H9 (cell line): ENCODE measurements around the gene AP2A1. TPM values are rescaled to one million over a fixed set of nuclear protein-coding genes. Genes with fewer than 3 reads are reported as not detected.

ENCODE experiments used
- DNase-seq: peaks from one replicate; pipeline ENCODE4 v3.0.0-alpha.2; 2017
- H2AFZ ChIP-seq: one replicate; pipeline ENCODE4 v1.6.1; 2013; ENCODE audit warnings: mild to moderate bottlenecking, low read length, control low read depth, moderate library complexity
- H2AK5ac ChIP-seq: 2 replicates; pipeline ENCODE4 v1.6.1; 2013; ENCODE audit warnings: low read length, control low read depth, mixed read lengths; ENCODE audit not compliant: insufficient read length
- H2BK120ac ChIP-seq: one replicate; pipeline ENCODE4 v1.6.1; 2013; ENCODE audit warnings: low read depth, mild to moderate bottlenecking, low read length, control low read depth, inconsistent platforms; ENCODE audit not compliant: poor library complexity, severe bottlenecking
- H2BK12ac ChIP-seq: 2 replicates; pipeline ENCODE4 v1.6.1; 2013; ENCODE audit warnings: low read length, control low read depth, mixed read lengths, low read depth; ENCODE audit not compliant: insufficient read length
- H2BK15ac ChIP-seq: 2 replicates; pipeline ENCODE4 v1.6.1; 2013; ENCODE audit warnings: low read depth, low read length, control low read depth
- H2BK20ac ChIP-seq: one replicate; pipeline ENCODE4 v1.6.1; 2013; ENCODE audit warnings: low read depth, mild to moderate bottlenecking, low read length, control low read depth, inconsistent platforms; ENCODE audit not compliant: poor library complexity, severe bottlenecking
- H2BK5ac ChIP-seq: 2 replicates; pipeline ENCODE4 v1.6.1; 2013; ENCODE audit warnings: low read length, control low read depth, mixed read lengths; ENCODE audit not compliant: insufficient read length
- H3K14ac ChIP-seq: 2 replicates; pipeline ENCODE4 v1.6.1; 2013; ENCODE audit warnings: low read length, control low read depth; ENCODE audit not compliant: insufficient read depth
- H3K18ac ChIP-seq: 2 replicates; pipeline ENCODE4 v1.6.1; 2013; ENCODE audit warnings: low read depth, mild to moderate bottlenecking, mixed read lengths, low read length, control low read depth; ENCODE audit not compliant: insufficient read length
- H3K23ac ChIP-seq: 2 replicates; pipeline ENCODE4 v1.6.1; 2013; ENCODE audit warnings: low read length, control low read depth, mixed read lengths, low read depth; ENCODE audit not compliant: insufficient read length
- H3K23me2 ChIP-seq: 2 replicates; pipeline ENCODE4 v1.6.1; 2013; ENCODE audit warnings: low read depth, mild to moderate bottlenecking, mixed read lengths, low read length, control low read depth; ENCODE audit not compliant: insufficient read length, poor library complexity, severe bottlenecking
- H3K27ac ChIP-seq: 2 replicates; pipeline ENCODE4 v1.5.1; 2013; ENCODE audit warnings: low read length, control low read depth, mixed read lengths, low read depth; ENCODE audit not compliant: insufficient read length
- H3K27me3 ChIP-seq: 2 replicates; pipeline ENCODE4 v1.6.1; 2013; ENCODE audit warnings: low read length, control low read depth, inconsistent platforms; ENCODE audit not compliant: insufficient read depth
- H3K4ac ChIP-seq: 2 replicates; pipeline ENCODE4 v1.6.1; 2013; ENCODE audit warnings: low read depth, mild to moderate bottlenecking, control low read depth, inconsistent platforms, low read length, moderate library complexity
- H3K4me1 ChIP-seq: 2 replicates; pipeline ENCODE4 v1.6.1; 2013; ENCODE audit warnings: low read length, control low read depth, inconsistent platforms; ENCODE audit not compliant: insufficient read depth
- H3K4me2 ChIP-seq: 2 replicates; pipeline ENCODE4 v1.6.1; 2013; ENCODE audit warnings: low read length, control low read depth, mixed read lengths; ENCODE audit not compliant: insufficient read length, insufficient read depth
- H3K56ac ChIP-seq: 2 replicates; pipeline ENCODE4 v1.6.1; 2013; ENCODE audit warnings: low read depth, mild to moderate bottlenecking, mixed read lengths, low read length, control low read depth; ENCODE audit not compliant: insufficient read length
- H3K79me1 ChIP-seq: 2 replicates; pipeline ENCODE4 v1.6.1; 2013; ENCODE audit warnings: low read depth, mild to moderate bottlenecking, moderate library complexity, low read length, control low read depth, inconsistent platforms; ENCODE audit not compliant: insufficient read depth, poor library complexity, severe bottlenecking
- H3K79me2 ChIP-seq: 2 replicates; pipeline ENCODE4 v1.6.1; 2013; ENCODE audit warnings: low read length, control low read depth, inconsistent platforms; ENCODE audit not compliant: insufficient read depth
- H3K9ac ChIP-seq: 2 replicates; pipeline ENCODE4 v1.6.1; 2013; ENCODE audit warnings: low read length, control low read depth, mixed read lengths; ENCODE audit not compliant: insufficient read length; ENCODE audit errors: extremely low read depth
- H3K9me3 ChIP-seq: one replicate; pipeline ENCODE4 v1.6.1; 2013; ENCODE audit warnings: low read depth, low read length, inconsistent platforms; ENCODE audit not compliant: control insufficient read depth
- H3T11ph ChIP-seq: one replicate; pipeline ENCODE4 v1.6.1; 2013; ENCODE audit warnings: mild to moderate bottlenecking, low read length, control low read depth, inconsistent platforms
- H4K20me1 ChIP-seq: one replicate; pipeline ENCODE4 v1.6.1; 2013; ENCODE audit not compliant: control insufficient read depth, insufficient read length, insufficient read depth
- H4K5ac ChIP-seq: 2 replicates; pipeline ENCODE4 v1.6.1; 2013; ENCODE audit warnings: low read depth, mild to moderate bottlenecking, mixed read lengths, low read length, control low read depth; ENCODE audit not compliant: insufficient read length
- H4K8ac ChIP-seq: replicated peaks from 2 replicates; pipeline ENCODE4 v1.6.1; 2013; ENCODE audit warnings: low read length, control low read depth, mixed read lengths, low read depth; ENCODE audit not compliant: insufficient read length
- H4K91ac ChIP-seq: 2 replicates; pipeline ENCODE4 v1.6.1; 2013; ENCODE audit warnings: low read depth, mild to moderate bottlenecking, moderate library complexity, mixed read lengths, low read length, control low read depth; ENCODE audit not compliant: insufficient read length
- H3K27ac Mint-ChIP-seq, 3 experiments: 2 replicates in 2 of 3; 3 replicates in 1 of 3; pipeline ENCODE4 v1.8.0; 2020 to 2021; ENCODE audit warnings: mixed read lengths in 3 of 3, mild to moderate bottlenecking in 1 of 3, moderate library complexity in 1 of 3
- H3K27me3 Mint-ChIP-seq: 2 replicates; pipeline ENCODE4 v1.8.0; 2021; ENCODE audit warnings: low read depth, mild to moderate bottlenecking, moderate library complexity, mixed read lengths
- H3K36me3 Mint-ChIP-seq, 3 experiments: 2 replicates in 2 of 3; 3 replicates in 1 of 3; pipeline ENCODE4 v1.8.0; 2020 to 2021; ENCODE audit warnings: low read depth in 3 of 3, mixed read lengths in 3 of 3; ENCODE audit not compliant: insufficient read depth in 1 of 3
- H3K4me1 Mint-ChIP-seq, 2 experiments: 2 replicates each; pipeline ENCODE4 v1.8.0; 2020; ENCODE audit warnings: mixed read lengths in 2 of 2
- H3K4me3 Mint-ChIP-seq, 2 experiments: 2 replicates in 1 of 2; 3 replicates in 1 of 2; pipeline ENCODE4 v1.8.0; 2020 to 2021; ENCODE audit warnings: mild to moderate bottlenecking in 2 of 2, mixed read lengths in 2 of 2, moderate library complexity in 1 of 2
- H3K9me3 Mint-ChIP-seq, 2 experiments: 2 replicates in 1 of 2; 3 replicates in 1 of 2; pipeline ENCODE4 v1.8.0; 2020; ENCODE audit warnings: mild to moderate bottlenecking in 2 of 2, mixed read lengths in 2 of 2, moderate library complexity in 1 of 2
- CTCF ChIP-seq: fragments of 200-600 bp; sonication (generic); conservative IDR thresholded peaks from 3 replicates; pipeline ENCODE4 v1.8.0; 2021; ENCODE audit warnings: antibody characterized with exemption, mild to moderate bottlenecking
- WGBS: extraction: QIAGEN DNeasy Blood & Tissue Kit; methylation state at CpG from one replicate; pipeline ENCODE4 v1.1.7; 2013; ENCODE audit warnings: missing lambda C conversion rate, low lambda C conversion rate, mixed read lengths; ENCODE audit not compliant: insufficient read length; ENCODE audit errors: extremely low coverage; 5-methylcytosine and 5-hydroxymethylcytosine counted together
- total RNA-seq: library from RNA; stranded (reverse); gene quantifications from 2 replicates; pipeline ENCODE4 v1.2.1, GENCODE V29; 2021

AP2A1 gene
- total RNA-seq, 1 experiment from 2014 or later, result 108 TPM

DNA sequence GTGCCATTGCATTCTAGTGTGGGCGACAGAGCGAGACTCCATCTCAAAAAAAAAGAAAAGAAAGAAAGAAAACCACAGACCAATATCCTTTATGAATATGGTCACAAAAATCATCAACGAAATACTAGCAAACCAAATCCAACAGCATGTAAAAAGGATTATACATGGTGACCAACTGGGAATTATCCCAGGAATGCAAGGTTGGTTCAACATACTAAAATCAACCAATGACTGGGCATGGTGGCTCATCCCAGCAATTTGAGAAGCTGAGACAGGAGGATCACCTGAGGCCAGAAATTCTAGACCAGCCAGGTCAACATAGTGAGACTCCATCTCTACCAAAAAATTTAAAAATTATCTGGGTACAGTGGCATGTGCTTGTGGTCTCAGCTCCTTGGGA is 10.8 kb upstream of the AP2A1 start:
- no peak overlapping the region for H3K14ac ChIP-seq
- no peaks in the 10 kb centered on the region for H3K27me3 ChIP-seq
- no peak overlapping the region for H2BK5ac ChIP-seq
- Mint-ChIP-seq H3K9me3 (peaks cover 17 to 21% of the 10 kb centered on the region in 2 experiments; a peak in 4 of 5 replicates), H3K27ac (no peak overlapping the region), H3K36me3 (no peaks in the 10 kb centered on the region; a peak in 1 of 7 replicates), H3K27me3 (peaks cover 15% of the 10 kb centered on the region), H3K4me3 (no peak overlapping the region), H3K4me1 (peaks cover 9 to 12% of the 10 kb centered on the region in 2 experiments)
- no peak overlapping the region for H2BK12ac ChIP-seq
- no peak overlapping the region for H3K23ac ChIP-seq
- TF ChIP-seq CTCF, result no peak
- H4K91ac ChIP-seq, result no peak overlapping the region
- H3K27ac ChIP-seq, result no peak overlapping the region
- no peak overlapping the region for H3K4ac ChIP-seq
- H2BK20ac ChIP-seq, result no peak overlapping the region
- no peak overlapping the region for H3K56ac ChIP-seq
- H4K20me1 ChIP-seq, result no peaks in the 10 kb centered on the region
- no peak overlapping the region for H2BK15ac ChIP-seq
- H2BK120ac ChIP-seq, result no peak overlapping the region
- no peak overlapping the region for H3T11ph ChIP-seq
- peaks cover 2% of the 10 kb centered on the region for H3K4me1 ChIP-seq
- H3K79me2 ChIP-seq, result no peaks in the 10 kb centered on the region
- no peak overlapping the region for H3K4me2 ChIP-seq
- H2AFZ ChIP-seq, result no peak overlapping the region
- no peak overlapping the region for H4K5ac ChIP-seq
- no peak overlapping the region for H2AK5ac ChIP-seq
- no CpG with 5 or more reads among the region's 3 CpGs for WGBS
- H3K79me1 ChIP-seq, result no peaks in the 10 kb centered on the region
- H4K8ac ChIP-seq, result no peak overlapping the region
- no peak overlapping the region for H3K9ac ChIP-seq
- no peak for DNase-seq
- no peaks in the 10 kb centered on the region for H3K9me3 ChIP-seq
- no peaks in the 10 kb centered on the region for H3K23me2 ChIP-seq
- H3K18ac ChIP-seq, result no peak overlapping the region
